ENCODE data around the gene TMEM250. TPM values are rescaled to one million over a fixed set of nuclear protein-coding genes. Genes with fewer than 3 reads are reported as not detected.

The TMEM250 gene
- total RNA-seq, 4 donors from 2014 or later = 28.7 to 66.1 (median 45.3) TPM

DNA sequence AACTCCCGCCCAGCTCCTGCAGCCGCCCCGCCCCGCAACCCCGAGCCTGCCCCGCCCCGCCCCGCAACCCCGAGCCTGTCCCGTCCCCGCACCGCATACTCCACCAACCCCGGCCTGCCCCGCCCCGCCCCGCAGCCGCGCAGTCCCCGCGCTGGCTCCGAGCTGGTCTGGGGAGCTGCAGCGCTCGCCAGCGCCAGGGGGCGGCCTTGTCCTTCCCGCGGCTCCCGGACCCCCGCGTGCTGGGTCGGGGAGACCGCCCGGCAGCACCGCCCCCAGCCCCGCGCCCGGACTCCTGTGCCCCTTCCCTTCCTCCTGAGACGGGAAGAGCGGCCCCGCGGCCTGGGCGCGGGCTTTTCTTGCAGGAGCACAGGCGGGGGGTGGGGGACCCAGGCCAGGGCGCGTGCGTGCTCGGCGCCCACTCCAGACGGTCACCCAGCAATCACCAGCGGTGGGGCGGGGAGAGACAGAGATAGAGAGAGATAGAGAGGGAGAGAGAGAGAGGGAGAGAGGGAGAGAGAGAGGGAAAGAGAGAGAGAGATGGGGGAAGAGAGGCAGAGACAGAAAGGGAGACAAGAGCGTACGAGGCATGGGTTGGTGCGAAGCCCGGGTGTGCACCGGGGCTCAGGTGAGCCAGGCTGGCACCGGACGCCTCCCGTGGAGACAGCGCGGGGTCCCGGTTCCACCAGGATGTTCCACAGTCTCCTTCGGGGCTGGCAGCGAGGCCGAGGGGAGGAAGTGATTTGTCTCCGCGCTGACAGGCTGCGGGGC is 14.7 kb upstream of the TMEM250 start:
- H3K4me3 ChIP-seq = peak overlapping the region in 1 of 2 donors; percentile 47
- peak; percentile 53 for ATAC-seq

DNA sequence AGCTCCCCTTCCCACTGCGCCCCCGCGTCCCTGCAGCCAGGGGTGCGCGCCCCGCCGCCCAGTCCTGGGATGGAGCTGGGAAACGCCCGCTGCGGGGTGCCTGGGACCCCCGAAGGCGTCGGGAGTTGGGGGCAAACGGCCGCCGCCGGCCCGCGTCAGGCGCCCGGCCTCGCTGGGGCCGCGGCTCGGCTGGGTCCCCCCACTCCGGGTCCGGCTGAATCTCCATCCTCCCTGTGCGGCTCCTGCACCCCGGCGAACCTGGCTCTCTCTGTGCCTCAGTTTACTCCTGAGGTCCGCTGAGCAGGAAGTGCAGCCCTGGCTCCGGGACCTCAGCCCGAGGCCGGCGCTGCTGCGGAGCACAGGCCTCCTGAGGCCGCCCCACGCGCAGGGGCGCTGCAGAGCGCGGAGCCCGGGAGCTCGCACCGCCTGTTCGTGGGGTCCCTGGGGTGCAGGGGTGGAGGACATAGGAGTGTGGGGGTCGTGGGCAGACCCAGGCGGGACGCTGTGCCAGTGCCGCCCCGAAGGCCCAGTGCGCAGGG is 13.9 kb upstream of the TMEM250 start:
- Histone ChIP-seq H3K4me1 (peaks cover 0 to 19% (median 8%) of the 10 kb centered on the region in 3 donors), H3K36me3 (no peaks in the 10 kb centered on the region), H3K4me3 (peak overlapping the region in 1 of 2 donors; percentile 47), H3K27ac (no peak overlapping the region), H3K27me3 (peaks cover 97% of the 10 kb centered on the region), H3K9me3 (no peaks in the 10 kb centered on the region)
- TF ChIP-seq POLR2AphosphoS5 (IDR thresholded peaks at IDR 0.05) (no peak), POLR2A (IDR thresholded peaks at IDR 0.05) (no peak)
- TF ChIP-seq, protein P1, sequence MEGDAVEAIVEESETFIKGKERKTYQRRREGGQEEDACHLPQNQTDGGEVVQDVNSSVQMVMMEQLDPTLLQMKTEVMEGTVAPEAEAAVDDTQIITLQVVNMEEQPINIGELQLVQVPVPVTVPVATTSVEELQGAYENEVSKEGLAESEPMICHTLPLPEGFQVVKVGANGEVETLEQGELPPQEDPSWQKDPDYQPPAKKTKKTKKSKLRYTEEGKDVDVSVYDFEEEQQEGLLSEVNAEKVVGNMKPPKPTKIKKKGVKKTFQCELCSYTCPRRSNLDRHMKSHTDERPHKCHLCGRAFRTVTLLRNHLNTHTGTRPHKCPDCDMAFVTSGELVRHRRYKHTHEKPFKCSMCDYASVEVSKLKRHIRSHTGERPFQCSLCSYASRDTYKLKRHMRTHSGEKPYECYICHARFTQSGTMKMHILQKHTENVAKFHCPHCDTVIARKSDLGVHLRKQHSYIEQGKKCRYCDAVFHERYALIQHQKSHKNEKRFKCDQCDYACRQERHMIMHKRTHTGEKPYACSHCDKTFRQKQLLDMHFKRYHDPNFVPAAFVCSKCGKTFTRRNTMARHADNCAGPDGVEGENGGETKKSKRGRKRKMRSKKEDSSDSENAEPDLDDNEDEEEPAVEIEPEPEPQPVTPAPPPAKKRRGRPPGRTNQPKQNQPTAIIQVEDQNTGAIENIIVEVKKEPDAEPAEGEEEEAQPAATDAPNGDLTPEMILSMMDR (IDR thresholded peaks at IDR 0.05) = no peak
- no peak for ATAC-seq
- WGBS, 2 donors (ENCODE audit: low coverage in 1 of 2) = no CpG with 5 or more reads among the region's 52 CpGs

More for the DNA sequence above, 14.7 kb upstream of the TMEM250 start:
- Histone ChIP-seq H3K27ac (no peak overlapping the region), H3K9me3 (no peaks in the 10 kb centered on the region), H3K4me1 (peaks cover 0 to 19% (median 8%) of the 10 kb centered on the region in 3 donors), H3K27me3 (peaks cover 97% of the 10 kb centered on the region), H3K36me3 (no peaks in the 10 kb centered on the region)
- TF ChIP-seq, protein P1 (IDR thresholded peaks at IDR 0.05) = peak in 3 of 4 experiments; percentile 33 to 57 (median 37)
- TF ChIP-seq POLR2AphosphoS5 (IDR thresholded peaks at IDR 0.05) (no peak), EP300 (IDR thresholded peaks at IDR 0.05) (no peak), POLR2A (IDR thresholded peaks at IDR 0.05) (no peak)
- WGBS, 2 donors (ENCODE audit: low coverage in 1 of 2) = 5% methylated on average over 4 to 13 of the region's 69 CpGs

DNA sequence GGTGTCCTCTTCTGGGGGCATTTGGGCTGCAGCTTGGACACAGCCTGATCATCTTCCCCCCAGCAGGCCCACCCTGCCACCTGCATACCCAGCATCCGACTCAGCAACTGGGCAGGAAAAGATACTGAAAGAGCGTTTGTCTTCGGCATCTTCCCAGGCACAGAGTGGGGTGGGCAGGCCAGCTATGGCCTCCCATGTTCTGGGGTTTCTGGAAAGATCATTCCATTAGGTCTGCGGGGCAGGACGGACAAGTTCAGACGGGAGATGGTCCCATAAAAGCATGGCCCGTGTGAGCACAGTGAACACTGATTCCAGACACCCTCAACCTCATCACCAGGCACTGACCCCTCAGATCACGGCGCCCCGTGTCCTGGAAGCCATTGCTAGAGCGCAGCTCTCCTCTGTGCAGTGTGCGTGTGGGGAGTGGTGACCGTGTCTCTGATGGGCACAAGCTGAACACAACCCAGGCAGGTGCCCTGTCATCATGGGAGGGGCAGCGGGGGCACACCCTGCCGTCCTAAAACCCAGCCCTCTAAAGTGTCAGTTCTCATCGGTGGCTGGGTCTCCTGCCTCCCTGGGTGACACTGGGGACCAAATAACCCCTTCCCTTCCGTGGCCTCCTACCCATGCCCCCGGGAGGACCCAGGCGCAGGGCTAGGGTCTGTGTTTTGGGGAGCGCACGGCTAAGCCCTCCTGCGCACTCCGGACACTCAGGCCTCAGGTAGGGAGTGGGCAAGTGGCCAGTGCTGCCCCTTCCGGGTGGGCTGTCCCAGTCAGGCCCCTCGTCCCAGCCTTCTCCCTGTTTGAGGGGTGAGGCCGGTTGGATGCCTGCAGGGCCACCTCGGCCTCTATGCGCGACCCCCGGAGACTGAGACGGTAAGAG is 13.2 kb upstream of the TMEM250 start:
- ATAC-seq = no peak
- no peak overlapping the region for H3K4me3 ChIP-seq
- WGBS, 2 donors (ENCODE audit: low coverage in 1 of 2) = 54% methylated on average over 4 of the region's 31 CpGs; no CpG with 5 or more reads in 1 of the 2 donors
- H3K4me1 ChIP-seq = peaks cover 0 to 19% (median 8%) of the 10 kb centered on the region in 3 donors
- H3K27me3 ChIP-seq = peaks cover 95% of the 10 kb centered on the region
- H3K9me3 ChIP-seq = no peaks in the 10 kb centered on the region
- H3K27ac ChIP-seq = no peak overlapping the region
- TF ChIP-seq POLR2AphosphoS5 (IDR thresholded peaks at IDR 0.05) (no peak), EP300 (IDR thresholded peaks at IDR 0.05) (no peak), POLR2A (IDR thresholded peaks at IDR 0.05) (no peak)
- TF ChIP-seq, protein P1 (IDR thresholded peaks at IDR 0.05) = no peak
- no peaks in the 10 kb centered on the region for H3K36me3 ChIP-seq

DNA sequence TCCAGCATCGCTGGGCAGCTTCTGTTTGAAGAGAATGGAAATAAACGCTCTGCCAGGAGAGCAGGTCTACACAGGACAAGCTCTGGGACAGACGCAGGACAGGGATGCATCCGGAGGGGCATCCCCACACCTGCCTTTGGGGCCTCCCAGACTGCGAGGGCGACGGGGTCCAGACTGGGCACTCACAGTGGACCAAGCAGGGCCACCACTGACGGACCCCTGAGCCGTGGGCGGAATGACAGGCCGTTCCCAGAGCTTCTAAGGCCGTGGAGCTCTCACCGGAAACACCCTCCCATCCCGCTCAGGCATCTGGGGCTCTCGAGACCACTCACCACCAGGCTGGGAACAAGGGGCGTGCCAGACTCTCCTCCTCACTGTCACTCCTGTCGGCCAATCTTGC is 10.5 kb upstream of the TMEM250 start:
- Histone ChIP-seq H3K27ac (no peak overlapping the region), H3K27me3 (peaks cover 88% of the 10 kb centered on the region)
- WGBS, 2 donors (ENCODE audit: low coverage in 1 of 2) = 51 to 54% methylated on average over 7 to 17 of the region's 17 CpGs

More for the DNA sequence above, 10.5 kb upstream of the TMEM250 start:
- Histone ChIP-seq H3K9me3 (no peaks in the 10 kb centered on the region), H3K36me3 (no peaks in the 10 kb centered on the region), H3K4me1 (peaks cover 0 to 19% (median 8%) of the 10 kb centered on the region in 3 donors), H3K4me3 (no peak overlapping the region)
- TF ChIP-seq, protein P1 (IDR thresholded peaks at IDR 0.05) = no peak
- TF ChIP-seq EP300 (IDR thresholded peaks at IDR 0.05) (no peak), POLR2AphosphoS5 (IDR thresholded peaks at IDR 0.05) (no peak), POLR2A (IDR thresholded peaks at IDR 0.05) (no peak)
- ATAC-seq = no peak

Data from gastroesophageal sphincter (tissue), 4 donors.